ENCODE measurements around the gene NUMB. TPM values are rescaled to one million over a fixed set of nuclear protein-coding genes. Genes with fewer than 3 reads are reported as not detected.

NUMB gene
- total and polyA plus RNA-seq, 2 of the 4 experiments (the other 2 are of a cell fraction) = 45.9 to 114 TPM

DNA sequence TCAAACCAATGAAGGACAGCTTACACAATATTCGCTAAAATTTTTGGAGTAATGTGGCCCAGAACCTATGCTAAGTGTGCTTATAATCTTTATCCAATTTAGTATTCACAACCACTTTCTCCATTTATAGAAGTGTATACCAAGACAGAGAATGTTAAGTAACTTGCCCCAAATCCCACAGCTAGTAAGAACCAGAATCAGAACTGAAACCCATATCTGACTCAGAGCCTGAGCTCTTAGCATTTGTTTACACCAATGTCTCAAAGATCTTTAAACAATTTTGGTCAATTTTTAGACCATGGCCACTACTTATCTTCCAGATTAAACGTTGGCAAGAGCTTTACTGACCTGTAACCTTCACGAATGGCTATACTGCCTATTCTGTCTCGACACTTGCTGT, 168.1 kb downstream of the NUMB start:
- WGBS, 2 experiments (ENCODE audit: extremely low coverage in 2 of 2, insufficient read length in 1 of 2) = no CpG with 5 or more reads among the region's 4 CpGs
- dilution Hi-C loops (cut with HindIII; ENCODE audit: low sequenced_read_pairs, unreplicated experiment) (loop anchor here (25.0 kb wide), 1 partner anchor 172 kb away; the partner anchor contains the start of gene NUMB), intact Hi-C loops (cut with micrococcal nuclease) (loop anchor here (10.0 kb wide), 1 partner anchor 345 kb away; no protein-coding TSS in a partner anchor), in situ Hi-C loops (cut with MboI; ENCODE audit: low sequenced_read_pairs) (no loop called here)
- no peak overlapping the region for H3K18ac ChIP-seq (ENCODE audit: low read depth, low read length)
- no peak overlapping the region for H2AFZ ChIP-seq (replicated peaks; ENCODE audit: low read length, poor library complexity)
- no peak overlapping the region for H2BK5ac ChIP-seq (ENCODE audit: low read depth, low read length, poor library complexity, severe bottlenecking)
- no peaks in the 10 kb centered on the region for H3K4me1 ChIP-seq (ENCODE audit: control insufficient read depth, insufficient read depth, low read length)
- peaks cover 17% of the 10 kb centered on the region; the same call in 1 of the 2 replicates for H4K20me1 ChIP-seq (ENCODE audit: insufficient read depth, low read length)
- H3K9me3 ChIP-seq (ENCODE audit: control insufficient read depth, insufficient read depth, low read length) = no peaks in the 10 kb centered on the region
- peaks cover 4% of the 10 kb centered on the region for H3K9me1 ChIP-seq (ENCODE audit: insufficient read depth, low read length)
- ATAC-seq (ENCODE audit: low read depth) (peak; percentile 65), DNase-seq (peak; percentile 37)
- H4K5ac ChIP-seq (ENCODE audit: low read depth, low read length) = no peak overlapping the region
- H4K91ac ChIP-seq (ENCODE audit: insufficient read depth, low read depth, low read length) = no peak overlapping the region
- H3K4me3 ChIP-seq (ENCODE audit: insufficient read depth, low read depth, low read length) = no peak overlapping the region
- no peak overlapping the region for H2AK5ac ChIP-seq (ENCODE audit: low read depth, low read length)
- H3K4me2 ChIP-seq (ENCODE audit: low read depth, low read length) = no peak overlapping the region
- no peak overlapping the region for H2AK9ac ChIP-seq (replicated peaks; ENCODE audit: low read depth, low read length, poor library complexity)
- no TSS peak for BruUV-seq (replicated peaks)
- no peak overlapping the region for H2BK20ac ChIP-seq (ENCODE audit: low read depth, low read length)
- peaks cover 15% of the 10 kb centered on the region for H3K36me3 ChIP-seq (ENCODE audit: control insufficient read depth, insufficient read depth, low read length)
- H2BK120ac ChIP-seq (ENCODE audit: low read depth, low read length) = no peak overlapping the region
- POLR2A ChIA-PET (ENCODE audit: unreplicated experiment) = interaction anchor here (0.6 kb wide), 1 partner anchor 112 kb away, joined by 3 read pairs; no protein-coding TSS in a partner anchor
- no peak overlapping the region for H3K23ac ChIP-seq (ENCODE audit: low read depth, low read length)
- no peaks in the 10 kb centered on the region for H3K27me3 ChIP-seq (ENCODE audit: control insufficient read depth, insufficient read depth, low read length)
- no peak overlapping the region for H3K4ac ChIP-seq (ENCODE audit: low read depth, low read length)
- no peak overlapping the region for H3K9ac ChIP-seq (ENCODE audit: low read depth, low read length)
- TF ChIP-seq BHLHE40 (IDR thresholded peaks at IDR 0.05; ENCODE audit: low read depth, low read length) (no peak), FOS (IDR thresholded peaks at IDR 0.05; ENCODE audit: low read depth, low read length) (no peak), RAD21 (IDR thresholded peaks at IDR 0.05; ENCODE audit: low read length) (no peak), NFE2L2 (IDR thresholded peaks at IDR 0.05; ENCODE audit: low read depth, low read length) (no peak), CHD1 (IDR thresholded peaks at IDR 0.05; ENCODE audit: low read depth, low read length) (no peak), MAZ (IDR thresholded peaks at IDR 0.05; ENCODE audit: borderline replicate concordance, low read depth, low read length) (no peak), RCOR1 (IDR thresholded peaks at IDR 0.05; ENCODE audit: insufficient replicate concordance, low read length) (no peak), MAFK (IDR thresholded peaks at IDR 0.05; ENCODE audit: low read depth, low read length) (no peak), SMC3 (IDR thresholded peaks at IDR 0.05; ENCODE audit: low read depth, low read length) (no peak), CEBPB (IDR thresholded peaks at IDR 0.05; ENCODE audit: low read depth, low read length) (no peak), MXI1 (IDR thresholded peaks at IDR 0.05; ENCODE audit: borderline replicate concordance, low read depth, low read length) (no peak), RFX5 (IDR thresholded peaks at IDR 0.05; ENCODE audit: low read depth, low read length) (no peak), ELK1 (IDR thresholded peaks at IDR 0.05; ENCODE audit: borderline replicate concordance, low read depth, low read length) (no peak), USF2 (IDR thresholded peaks at IDR 0.05; ENCODE audit: low read depth, low read length) (no peak), POLR2A (IDR thresholded peaks at IDR 0.05; ENCODE audit: low read depth, low read length) (no peak)
- TF ChIP-seq, protein P1, sequence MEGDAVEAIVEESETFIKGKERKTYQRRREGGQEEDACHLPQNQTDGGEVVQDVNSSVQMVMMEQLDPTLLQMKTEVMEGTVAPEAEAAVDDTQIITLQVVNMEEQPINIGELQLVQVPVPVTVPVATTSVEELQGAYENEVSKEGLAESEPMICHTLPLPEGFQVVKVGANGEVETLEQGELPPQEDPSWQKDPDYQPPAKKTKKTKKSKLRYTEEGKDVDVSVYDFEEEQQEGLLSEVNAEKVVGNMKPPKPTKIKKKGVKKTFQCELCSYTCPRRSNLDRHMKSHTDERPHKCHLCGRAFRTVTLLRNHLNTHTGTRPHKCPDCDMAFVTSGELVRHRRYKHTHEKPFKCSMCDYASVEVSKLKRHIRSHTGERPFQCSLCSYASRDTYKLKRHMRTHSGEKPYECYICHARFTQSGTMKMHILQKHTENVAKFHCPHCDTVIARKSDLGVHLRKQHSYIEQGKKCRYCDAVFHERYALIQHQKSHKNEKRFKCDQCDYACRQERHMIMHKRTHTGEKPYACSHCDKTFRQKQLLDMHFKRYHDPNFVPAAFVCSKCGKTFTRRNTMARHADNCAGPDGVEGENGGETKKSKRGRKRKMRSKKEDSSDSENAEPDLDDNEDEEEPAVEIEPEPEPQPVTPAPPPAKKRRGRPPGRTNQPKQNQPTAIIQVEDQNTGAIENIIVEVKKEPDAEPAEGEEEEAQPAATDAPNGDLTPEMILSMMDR (conservative IDR thresholded peaks at IDR 0.05; ENCODE audit: low read depth, low read length) = no peak
- no peak overlapping the region for H4K8ac ChIP-seq (ENCODE audit: low read depth in 2 of 2, low read length in 2 of 2)
- no peak overlapping the region for H3K56ac ChIP-seq (ENCODE audit: extremely low read depth, insufficient read depth, low read length)
- peaks cover 7 to 48% of the 10 kb centered on the region in 2 experiments for H3K79me1 ChIP-seq (ENCODE audit: low read depth in 1 of 2, low read length in 2 of 2)
- no peak overlapping the region for H3K27ac ChIP-seq (ENCODE audit: insufficient read depth, low read length)
- H3K14ac ChIP-seq (replicated peaks; ENCODE audit: low read depth, low read length) = no peak overlapping the region
- H2BK15ac ChIP-seq (ENCODE audit: low read depth, low read length) = no peak overlapping the region
- CTCF ChIA-PET = no interaction called here

Data from IMR-90 (cell line).